ENCODE results near the gene PSD4.

- TF ChIP-seq POLR2AphosphoS5 (IDR thresholded peaks at IDR 0.05) (no peak), POLR2A (IDR thresholded peaks at IDR 0.05) (no peak), CTCF (IDR thresholded peaks at IDR 0.05) (no peak)
Observed at GRCh38 chr2:113144259-113144658, 29.5 kb upstream of the PSD4 start.
